ENCODE measurements around the gene CEP20.

Gene CEP20

GRCh38 chr16:15854061-15854460 is 34.3 kb downstream of the CEP20 start:
- no peak for TF ChIP-seq FOXP2 (optimal IDR thresholded peaks at IDR 0.05; ENCODE audit: borderline replicate concordance, extremely low read depth, extremely low read length, insufficient read depth)
- no peak for TF ChIP-seq REST (IDR thresholded peaks at IDR 0.05; ENCODE audit: insufficient read depth in 1 of 2, low read depth in 2 of 2, low read length in 2 of 2)
- TF ChIP-seq POLR2AphosphoS5 (IDR thresholded peaks at IDR 0.05; ENCODE audit: low read depth, low read length) = no peak
- no peak for TF ChIP-seq TAF1 (IDR thresholded peaks at IDR 0.05; ENCODE audit: borderline replicate concordance, insufficient read depth, low read length)
- no peak for TF ChIP-seq SIN3A (IDR thresholded peaks at IDR 0.05; ENCODE audit: borderline replicate concordance, insufficient read depth, low read length)

GRCh38 chr16:15853021-15853420 is 35.4 kb downstream of the CEP20 start:
- TF ChIP-seq FOXP2 (optimal IDR thresholded peaks at IDR 0.05; ENCODE audit: borderline replicate concordance, extremely low read depth, extremely low read length, insufficient read depth) (no peak), REST (IDR thresholded peaks at IDR 0.05; ENCODE audit: insufficient read depth in 1 of 2, low read depth in 2 of 2, low read length in 2 of 2) (no peak), SIN3A (IDR thresholded peaks at IDR 0.05; ENCODE audit: borderline replicate concordance, insufficient read depth, low read length) (no peak), POLR2AphosphoS5 (IDR thresholded peaks at IDR 0.05; ENCODE audit: low read depth, low read length) (no peak), TAF1 (IDR thresholded peaks at IDR 0.05; ENCODE audit: borderline replicate concordance, insufficient read depth, low read length) (no peak)

- TF ChIP-seq FOXP2 (optimal IDR thresholded peaks at IDR 0.05; ENCODE audit: borderline replicate concordance, extremely low read depth, extremely low read length, insufficient read depth) = no peak
These were observed 39.0 kb downstream of the CEP20 start for GRCh38 chr16:15849209-15849981.

- TF ChIP-seq FOXP2 (optimal IDR thresholded peaks at IDR 0.05; ENCODE audit: borderline replicate concordance, extremely low read depth, extremely low read length, insufficient read depth) = no peak
These were observed 40.7 kb downstream of the CEP20 start for GRCh38 chr16:15847611-15848175.

GRCh38 chr16:15846510-15846909 is 41.9 kb downstream of the CEP20 start:
- TF ChIP-seq POLR2AphosphoS5 (IDR thresholded peaks at IDR 0.05; ENCODE audit: low read depth, low read length) (no peak), FOXP2 (optimal IDR thresholded peaks at IDR 0.05; ENCODE audit: borderline replicate concordance, extremely low read depth, extremely low read length, insufficient read depth) (no peak), SIN3A (IDR thresholded peaks at IDR 0.05; ENCODE audit: borderline replicate concordance, insufficient read depth, low read length) (no peak), REST (IDR thresholded peaks at IDR 0.05; ENCODE audit: insufficient read depth in 1 of 2, low read depth in 2 of 2, low read length in 2 of 2) (no peak), TAF1 (IDR thresholded peaks at IDR 0.05; ENCODE audit: borderline replicate concordance, insufficient read depth, low read length) (no peak)

- no peak for TF ChIP-seq REST (IDR thresholded peaks at IDR 0.05; ENCODE audit: insufficient read depth in 1 of 2, low read depth in 2 of 2, low read length in 2 of 2)
- TF ChIP-seq FOXP2 (optimal IDR thresholded peaks at IDR 0.05; ENCODE audit: borderline replicate concordance, extremely low read depth, extremely low read length, insufficient read depth) = no peak
- no peak for TF ChIP-seq SIN3A (IDR thresholded peaks at IDR 0.05; ENCODE audit: borderline replicate concordance, insufficient read depth, low read length)
- no peak for TF ChIP-seq TAF1 (IDR thresholded peaks at IDR 0.05; ENCODE audit: borderline replicate concordance, insufficient read depth, low read length)
- TF ChIP-seq POLR2AphosphoS5 (IDR thresholded peaks at IDR 0.05; ENCODE audit: low read depth, low read length) = no peak
These were observed 44.6 kb downstream of the CEP20 start for GRCh38 chr16:15843635-15844279.

Measured in PFSK-1 (cell line).